Right ventricle myocardium inferior (tissue), 1 donor: Measurements from ENCODE around the gene PCDHB12. TPM values are rescaled to one million over a fixed set of nuclear protein-coding genes. Genes with fewer than 3 reads are reported as not detected.
"Not testable (repeated sequence)": the region's sequence is repeated elsewhere in the genome, so short reads cannot be mapped to it uniquely, and the experiment has no call there.

Experiments used
- ATAC-seq: fragments of 200-7000 bp; cut with Tn5 transposase; one replicate; pipeline ENCODE4 v1.9.1; 2020; ENCODE audit warnings: mild to moderate bottlenecking, moderate library complexity
- DNase-seq: peaks from one replicate; pipeline ENCODE4 v3.0.0; 2021; ENCODE audit errors: missing footprints
- intact Hi-C: fragments of 100-400 bp; cut with DNase I; formaldehyde crosslinking; loops from one replicate; pipeline ENCODE4 v1.11.0; 2022
- total RNA-seq: library from RNA; stranded (reverse); fragmentation: NEBNext Ultra II Directional; extraction: Animal tissue kit (Norgen Biotek cat#: 25700); gene quantifications from one replicate; pipeline ENCODE4 v1.2.1, GENCODE V29; 2021
- donor health status: DM: no; HTN: yes; CAD: no; lungs with severe emphysema.

Gene PCDHB12
- total RNA-seq, 1 donor from 2014 or later, result 1.3 TPM

DNA sequence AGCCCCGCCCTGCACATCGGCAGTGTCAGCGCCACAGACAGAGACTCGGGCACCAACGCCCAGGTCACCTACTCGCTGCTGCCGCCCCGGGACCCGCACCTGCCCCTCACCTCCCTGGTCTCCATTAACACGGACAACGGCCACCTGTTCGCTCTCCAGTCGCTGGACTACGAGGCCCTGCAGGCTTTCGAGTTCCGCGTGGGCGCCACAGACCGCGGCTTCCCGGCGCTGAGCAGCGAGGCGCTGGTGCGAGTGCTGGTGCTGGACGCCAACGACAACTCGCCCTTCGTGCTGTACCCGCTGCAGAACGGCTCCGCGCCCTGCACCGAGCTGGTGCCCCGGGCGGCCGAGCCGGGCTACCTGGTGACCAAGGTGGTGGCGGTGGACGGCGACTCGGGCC lies 38.5 kb downstream of the PCDHB12 start:
- DNase-seq, ATAC-seq, intact Hi-C loops: not testable (repeated sequence)

DNA sequence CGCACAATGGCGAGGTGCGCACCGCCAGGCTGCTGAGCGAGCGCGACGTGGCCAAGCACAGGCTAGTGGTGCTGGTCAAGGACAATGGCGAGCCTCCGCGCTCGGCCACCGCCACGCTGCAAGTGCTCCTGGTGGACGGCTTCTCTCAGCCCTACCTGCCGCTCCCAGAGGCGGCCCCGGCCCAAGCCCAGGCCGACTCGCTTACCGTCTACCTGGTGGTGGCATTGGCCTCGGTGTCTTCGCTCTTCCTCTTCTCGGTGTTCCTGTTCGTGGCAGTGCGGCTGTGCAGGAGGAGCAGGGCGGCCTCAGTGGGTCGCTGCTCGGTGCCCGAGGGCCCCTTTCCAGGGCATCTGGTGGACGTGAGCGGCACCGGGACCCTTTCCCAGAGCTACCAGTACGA lies 38.9 kb downstream of the PCDHB12 start:
- intact Hi-C loops, ATAC-seq, DNase-seq: not testable (repeated sequence)

DNA sequence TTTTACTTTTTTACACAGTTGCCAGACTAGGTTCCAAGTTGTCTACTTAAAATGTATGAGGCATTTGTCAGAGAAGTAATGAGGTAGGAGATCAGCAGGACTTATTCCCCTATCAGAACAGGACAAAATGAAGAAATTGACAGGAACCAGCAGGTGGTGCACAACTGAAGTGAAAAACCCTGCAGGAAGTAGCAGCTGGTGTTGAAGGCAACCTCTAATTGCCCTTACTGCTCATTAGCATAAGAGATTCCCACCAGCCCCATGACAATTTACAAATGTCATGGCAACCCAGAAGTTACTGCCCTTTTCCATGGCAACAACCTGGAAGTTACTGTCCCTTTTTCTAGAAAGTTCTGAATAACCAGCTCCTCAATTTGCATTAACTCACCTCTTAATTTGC lies 42.1 kb downstream of the PCDHB12 start:
- ATAC-seq, result no peak
- no peak for DNase-seq
- intact Hi-C loops, result no loop called here

DNA sequence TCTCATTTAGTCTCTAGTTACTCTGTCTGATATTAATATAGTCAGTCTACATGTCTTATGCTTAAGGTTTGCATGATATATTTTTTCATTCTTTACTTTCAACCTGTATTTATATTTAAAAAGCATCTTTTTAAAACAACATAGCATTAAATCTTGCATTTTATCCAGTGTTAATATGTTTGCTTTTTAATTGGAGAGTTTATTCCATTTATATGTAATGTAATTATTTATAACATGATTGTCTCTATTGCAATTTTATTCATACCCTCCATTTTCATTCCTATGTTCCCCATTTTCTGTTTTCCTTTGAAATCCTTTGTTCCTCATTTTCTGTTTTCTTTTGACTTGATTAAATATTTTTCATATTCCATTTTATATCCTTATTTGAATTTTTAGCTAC lies 49.9 kb downstream of the PCDHB12 start:
- ATAC-seq, result no peak
- no peak for DNase-seq
- intact Hi-C loops, result no loop called here

DNA sequence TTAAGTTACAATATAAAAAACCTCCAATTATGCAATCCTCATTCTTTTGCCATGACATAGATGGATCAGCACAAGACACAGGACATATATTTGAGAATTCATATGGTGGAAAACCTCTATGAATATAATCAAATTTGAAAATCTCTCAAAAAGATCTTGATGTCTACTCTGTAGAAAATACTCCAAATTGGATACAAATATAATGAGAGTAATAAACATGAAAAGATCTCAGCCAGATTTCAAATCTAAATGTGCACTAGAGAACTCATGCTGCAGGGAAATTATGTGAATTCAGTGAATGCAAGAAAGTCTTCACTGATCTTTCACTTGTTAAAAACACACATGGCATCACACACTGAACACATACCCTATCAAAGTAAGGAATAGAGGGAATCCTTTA lies 50.4 kb downstream of the PCDHB12 start:
- ATAC-seq (no peak), DNase-seq (no peak)
- intact Hi-C loops, result no loop called here

DNA sequence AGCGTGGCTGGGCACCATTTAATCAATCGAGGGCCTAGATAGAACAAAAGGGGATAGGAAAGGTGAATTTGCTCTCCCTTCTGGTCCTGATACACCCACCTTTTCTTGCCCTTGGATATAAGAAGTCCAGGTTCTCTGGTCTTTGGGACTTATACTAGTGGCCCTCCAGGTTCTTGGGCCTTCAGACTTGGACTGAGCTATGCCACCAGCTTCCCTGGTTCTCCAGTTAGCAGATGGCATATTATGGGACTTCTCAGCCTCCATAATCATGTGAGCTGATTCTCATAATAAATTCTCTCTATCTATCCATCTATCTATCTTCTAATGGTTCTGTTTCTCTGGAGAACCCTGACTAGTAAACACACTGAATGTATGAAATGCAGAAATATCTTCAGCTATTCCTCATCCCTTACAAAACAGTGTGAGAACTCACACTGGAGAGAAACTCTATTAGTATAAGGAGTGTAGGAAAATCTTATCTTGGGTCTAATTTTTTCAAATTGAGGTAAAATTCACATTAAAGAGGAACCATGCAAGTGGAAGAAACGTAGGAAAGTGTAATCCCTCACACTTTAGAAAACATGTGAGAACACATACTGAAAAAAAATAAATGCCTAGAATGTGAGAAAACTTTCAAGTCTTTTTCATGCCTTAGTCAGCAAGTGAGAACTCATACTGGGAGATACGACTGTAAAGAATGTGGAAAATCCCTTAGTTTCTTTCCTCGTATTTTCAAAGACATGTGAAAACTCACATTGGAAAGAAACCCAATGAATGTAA lies 52.1 kb downstream of the PCDHB12 start:
- intact Hi-C loops, result no loop called here
- no peak for ATAC-seq
- DNase-seq, result no peak

DNA sequence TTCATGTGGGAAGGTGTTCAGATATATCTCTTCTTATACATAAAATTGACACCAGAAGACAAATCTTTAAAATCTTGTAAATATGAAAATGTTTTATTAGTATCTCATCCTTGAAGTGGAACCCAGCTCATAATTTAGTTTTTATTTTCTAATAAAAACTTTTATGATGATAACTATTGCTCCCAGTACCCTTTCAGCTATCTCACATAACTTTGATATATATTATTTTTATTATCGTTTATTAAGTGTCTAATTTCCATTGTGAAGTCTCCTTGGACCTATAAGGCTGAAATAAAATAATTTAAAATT lies 52.7 kb downstream of the PCDHB12 start:
- no peak for ATAC-seq
- intact Hi-C loops, result no loop called here

More for the DNA sequence above, 52.7 kb downstream of the PCDHB12 start:
- no peak for DNase-seq

Other genes starting within 250 kb of the PCDHB12 start
- gene PCDHAC2, start 242.2 kb upstream of the PCDHB12 start, total RNA-seq, result 0.30 TPM
- not detected for gene PCDHB1, start 157.3 kb upstream of the PCDHB12 start, total RNA-seq
- 1.7 TPM for gene PCDHB2, start 114.1 kb upstream of the PCDHB12 start, total RNA-seq
- 0.70 TPM for gene PCDHB3, start 108.2 kb upstream of the PCDHB12 start, total RNA-seq
- 1.5 TPM for gene PCDHB4, start 86.9 kb upstream of the PCDHB12 start, total RNA-seq
- gene PCDHB5, start 73.5 kb upstream of the PCDHB12 start, total RNA-seq, result 1.6 TPM
- 0.51 TPM for gene PCDHB6, start 58.7 kb upstream of the PCDHB12 start, total RNA-seq
- 0.87 TPM for gene PCDHB7, start 36.1 kb upstream of the PCDHB12 start, total RNA-seq
- 2.2 TPM for gene PCDHB8, start 30.9 kb upstream of the PCDHB12 start, total RNA-seq
- gene PCDHB16, start 26.3 kb upstream of the PCDHB12 start, total RNA-seq, result 2.5 TPM
- 1.3 TPM for gene PCDHB9, start 21.6 kb upstream of the PCDHB12 start, total RNA-seq
- 0.84 TPM for gene PCDHB10, start 16.4 kb upstream of the PCDHB12 start, total RNA-seq
- 0.81 TPM for gene PCDHB11, start 9.1 kb upstream of the PCDHB12 start, total RNA-seq
- gene PCDHB13, start 5.2 kb downstream of the PCDHB12 start, total RNA-seq, result 2.6 TPM
- 4.1 TPM for gene PCDHB14, start 14.6 kb downstream of the PCDHB12 start, total RNA-seq
- gene PCDHB15, start 36.7 kb downstream of the PCDHB12 start, total RNA-seq, result 5.8 TPM
- not detected for gene SLC25A2, start 95.3 kb downstream of the PCDHB12 start, total RNA-seq
- gene TAF7, start 112.1 kb downstream of the PCDHB12 start, total RNA-seq, result 101 TPM
- 3.2 TPM for gene PCDHGA1, start 121.8 kb downstream of the PCDHB12 start, total RNA-seq
- 6.2 TPM for gene PCDHGA2, start 130.0 kb downstream of the PCDHB12 start, total RNA-seq
- gene PCDHGA3, start 135.1 kb downstream of the PCDHB12 start, total RNA-seq, result 9.8 TPM
- 6.7 TPM for gene PCDHGB1, start 141.4 kb downstream of the PCDHB12 start, total RNA-seq
- gene PCDHGA4, start 146.3 kb downstream of the PCDHB12 start, total RNA-seq, result 7.8 TPM
- gene PCDHGB2, start 151.3 kb downstream of the PCDHB12 start, total RNA-seq, result 8.3 TPM
- gene PCDHGA5, start 155.4 kb downstream of the PCDHB12 start, total RNA-seq, result 5.7 TPM
- gene PCDHGB3, start 161.5 kb downstream of the PCDHB12 start, total RNA-seq, result 7.3 TPM
- 6.0 TPM for gene PCDHGA6, start 165.2 kb downstream of the PCDHB12 start, total RNA-seq
- gene PCDHGA7, start 174.0 kb downstream of the PCDHB12 start, total RNA-seq, result 7.2 TPM
- gene PCDHGB4, start 179.0 kb downstream of the PCDHB12 start, total RNA-seq, result 4.6 TPM
- 9.7 TPM for gene PCDHGA8, start 183.9 kb downstream of the PCDHB12 start, total RNA-seq
- 6.1 TPM for gene PCDHGB5, start 189.2 kb downstream of the PCDHB12 start, total RNA-seq
- 4.2 TPM for gene PCDHGA9, start 194.1 kb downstream of the PCDHB12 start, total RNA-seq
- 5.9 TPM for gene PCDHGB6, start 199.3 kb downstream of the PCDHB12 start, total RNA-seq
- 4.1 TPM for gene PCDHGA10, start 204.3 kb downstream of the PCDHB12 start, total RNA-seq
- 8.6 TPM for gene PCDHGB7, start 209.0 kb downstream of the PCDHB12 start, total RNA-seq
- 4.5 TPM for gene PCDHGA11, start 212.3 kb downstream of the PCDHB12 start, total RNA-seq
- 6.5 TPM for gene PCDHGA12, start 221.8 kb downstream of the PCDHB12 start, total RNA-seq